Panc1 (cell line): Measurements from ENCODE around the gene RASA3. TPM values are rescaled to one million over a fixed set of nuclear protein-coding genes. Genes with fewer than 3 reads are reported as not detected.

Source experiments
- ATAC-seq: fragments of 200-7000 bp; cut with Tn5 transposase; 2 replicates; pipeline ENCODE4 v1.9.1; 2020; ENCODE audit warnings: mild to moderate bottlenecking, moderate library complexity
- BruUV-seq: library from RNA; stranded (reverse); fragments of 400-500 nt; replicated peaks from 2 replicates; lab custom pipeline; 2021; lab: Mats Ljungman, UMichigan
- CTCF ChIA-PET: fragments of 300-600 bp; sonication (Branson Sonifier 250); formaldehyde crosslinking; loops from one replicate; lab custom pipeline; 2022; ENCODE audit warnings: antibody characterized with exemption; lab: Charles Lee
- POLR2A ChIA-PET: fragments of 300-600 bp; sonication (Branson Sonifier 250); formaldehyde crosslinking; loops from one replicate; lab custom pipeline; 2022; ENCODE audit warnings: antibody characterized with exemption; lab: Charles Lee
- DNase-seq: peaks from one replicate; pipeline ENCODE4 v3.0.0-alpha.2; 2010; ENCODE audit warnings: low read depth, low spot score
- H3K27ac ChIP-seq: 2 replicates; pipeline ENCODE4 v1.5.1; 2011; ENCODE audit warnings: mild to moderate bottlenecking, low read length, inconsistent platforms
- H3K27me3 ChIP-seq: fragments of 200-500 bp; sonication (Bioruptor generic); 2 replicates; pipeline ENCODE4 v1.6.0; 2014; ENCODE audit warnings: low read length, inconsistent platforms; ENCODE audit not compliant: control insufficient read depth, insufficient read depth
- H3K36me3 ChIP-seq: fragments of 200-500 bp; sonication (Bioruptor generic); 2 replicates; pipeline ENCODE4 v1.5.1; 2014; ENCODE audit warnings: inconsistent platforms, mild to moderate bottlenecking, low read length, moderate library complexity; ENCODE audit not compliant: control insufficient read depth, insufficient read depth
- H3K4me1 ChIP-seq: 2 replicates; pipeline ENCODE4 v1.5.1; 2011; ENCODE audit warnings: inconsistent platforms, mild to moderate bottlenecking, low read length, moderate library complexity; ENCODE audit not compliant: control insufficient read depth, insufficient read depth
- H3K4me3 ChIP-seq, 2 experiments: 2 replicates each; pipeline ENCODE4 v1.5.1; 2011 to 2012; ENCODE audit warnings: low read depth in 2 of 2, low read length in 2 of 2, mild to moderate bottlenecking in 2 of 2, inconsistent platforms in 1 of 2, moderate library complexity in 1 of 2
- H3K9me3 ChIP-seq: fragments of 200-500 bp; sonication (Bioruptor generic); 2 replicates; pipeline ENCODE4 v1.5.1; 2014; ENCODE audit warnings: low read depth, mild to moderate bottlenecking, inconsistent platforms, low read length, moderate library complexity; ENCODE audit not compliant: control insufficient read depth, insufficient read depth
- POLR2AphosphoS5 ChIP-seq: IDR thresholded peaks from 2 replicates; pipeline ENCODE4 v1.6.1; 2012; ENCODE audit warnings: mild to moderate bottlenecking, low read depth, low read length, moderate library complexity
- SIN3A ChIP-seq: IDR thresholded peaks from 2 replicates; pipeline ENCODE4 v1.6.1; 2012; ENCODE audit warnings: low read depth, mild to moderate bottlenecking, low read length, moderate library complexity, borderline replicate concordance; ENCODE audit not compliant: insufficient read depth
- TCF7L2 ChIP-seq: IDR thresholded peaks from 2 replicates; pipeline ENCODE4 v1.6.1; 2011; ENCODE audit warnings: mild to moderate bottlenecking, low read depth, low read length, inconsistent platforms
- in situ Hi-C: cut with HindIII; loops from 2 replicates; pipeline ENCODE4 v1.10.0; 2016; ENCODE audit warnings: low sequenced_read_pairs, low pct_unique_long_range_greater_than_20kb
- intact Hi-C: fragments of 100-400 bp; cut with micrococcal nuclease; formaldehyde crosslinking; loops from one replicate; pipeline ENCODE4 v1.10.0; 2022; ENCODE audit not compliant: unreplicated experiment
- total RNA-seq: library from RNA; stranded (reverse); gene quantifications from one replicate; pipeline ENCODE4 v1.2.1, GENCODE V29; 2021; ENCODE audit not compliant: unreplicated experiment
- TF ChIP-seq, protein P1 (sequence below): fragments of 450-650 bp; IDR thresholded peaks from 2 replicates; pipeline ENCODE4 v1.5.1; 2017; ENCODE audit warnings: mild to moderate bottlenecking
- TF ChIP-seq, protein P2 (sequence below), 2 experiments: IDR thresholded peaks; 2 replicates each; pipeline ENCODE4 v1.6.1; 2011 to 2012; ENCODE audit warnings: low read depth in 2 of 2, control low read depth in 1 of 2, low read length in 1 of 2, mild to moderate bottlenecking in 1 of 2, moderate library complexity in 1 of 2; ENCODE audit not compliant: insufficient read depth in 1 of 2

Gene RASA3
- total RNA-seq, 1 experiment from 2014 or later, result 33.7 TPM

DNA sequence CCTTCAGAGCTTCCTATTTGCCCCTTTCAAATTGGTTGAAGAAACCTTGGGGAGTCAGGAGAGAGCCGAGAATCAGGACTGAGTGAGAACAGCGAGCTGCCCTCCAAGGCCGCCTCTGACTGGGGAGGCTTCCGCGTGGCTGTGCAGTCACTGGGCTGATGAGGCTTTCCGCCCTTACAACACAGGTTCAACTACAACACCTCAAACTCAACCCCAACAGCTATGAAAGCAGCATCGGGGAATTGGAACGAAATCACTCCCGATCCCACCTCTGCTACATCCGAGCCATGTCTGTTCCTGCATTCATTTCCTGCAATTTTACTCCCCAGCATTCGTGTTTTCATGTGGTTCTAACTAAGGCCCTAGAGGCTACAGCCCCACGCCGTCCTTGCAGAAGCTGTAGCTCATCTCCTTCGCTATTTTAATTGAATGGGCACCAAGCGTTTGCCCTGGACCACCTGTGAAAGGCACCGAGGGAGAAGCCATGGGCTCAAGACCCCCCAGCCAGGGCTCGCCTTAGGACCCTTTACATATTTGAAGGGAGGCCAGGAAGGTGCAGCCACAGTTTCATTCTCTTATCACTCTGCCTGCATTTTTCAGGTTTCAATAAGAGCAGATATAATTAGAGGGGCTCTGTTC is 12.3 kb upstream of the RASA3 start:
- Histone ChIP-seq H3K4me3 (no peak overlapping the region), H3K4me1 (peaks cover 4% of the 10 kb centered on the region), H3K9me3 (no peaks in the 10 kb centered on the region), H3K27me3 (no peaks in the 10 kb centered on the region), H3K27ac (no peak overlapping the region), H3K36me3 (no peaks in the 10 kb centered on the region)
- in situ Hi-C loops (no loop called here), intact Hi-C loops (no loop called here)
- no peak for ATAC-seq
- ChIA-PET CTCF (interaction anchor here (0.6 kb wide), 1 partner anchor 12 kb away, joined by 8 read pairs; no protein-coding TSS in a partner anchor), POLR2A (no interaction called here)
- no peak for DNase-seq
- TF ChIP-seq SIN3A (no peak), POLR2AphosphoS5 (no peak), TCF7L2 (no peak)
- TF ChIP-seq, protein P1, sequence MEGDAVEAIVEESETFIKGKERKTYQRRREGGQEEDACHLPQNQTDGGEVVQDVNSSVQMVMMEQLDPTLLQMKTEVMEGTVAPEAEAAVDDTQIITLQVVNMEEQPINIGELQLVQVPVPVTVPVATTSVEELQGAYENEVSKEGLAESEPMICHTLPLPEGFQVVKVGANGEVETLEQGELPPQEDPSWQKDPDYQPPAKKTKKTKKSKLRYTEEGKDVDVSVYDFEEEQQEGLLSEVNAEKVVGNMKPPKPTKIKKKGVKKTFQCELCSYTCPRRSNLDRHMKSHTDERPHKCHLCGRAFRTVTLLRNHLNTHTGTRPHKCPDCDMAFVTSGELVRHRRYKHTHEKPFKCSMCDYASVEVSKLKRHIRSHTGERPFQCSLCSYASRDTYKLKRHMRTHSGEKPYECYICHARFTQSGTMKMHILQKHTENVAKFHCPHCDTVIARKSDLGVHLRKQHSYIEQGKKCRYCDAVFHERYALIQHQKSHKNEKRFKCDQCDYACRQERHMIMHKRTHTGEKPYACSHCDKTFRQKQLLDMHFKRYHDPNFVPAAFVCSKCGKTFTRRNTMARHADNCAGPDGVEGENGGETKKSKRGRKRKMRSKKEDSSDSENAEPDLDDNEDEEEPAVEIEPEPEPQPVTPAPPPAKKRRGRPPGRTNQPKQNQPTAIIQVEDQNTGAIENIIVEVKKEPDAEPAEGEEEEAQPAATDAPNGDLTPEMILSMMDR, result no peak
- TF ChIP-seq, protein P2, sequence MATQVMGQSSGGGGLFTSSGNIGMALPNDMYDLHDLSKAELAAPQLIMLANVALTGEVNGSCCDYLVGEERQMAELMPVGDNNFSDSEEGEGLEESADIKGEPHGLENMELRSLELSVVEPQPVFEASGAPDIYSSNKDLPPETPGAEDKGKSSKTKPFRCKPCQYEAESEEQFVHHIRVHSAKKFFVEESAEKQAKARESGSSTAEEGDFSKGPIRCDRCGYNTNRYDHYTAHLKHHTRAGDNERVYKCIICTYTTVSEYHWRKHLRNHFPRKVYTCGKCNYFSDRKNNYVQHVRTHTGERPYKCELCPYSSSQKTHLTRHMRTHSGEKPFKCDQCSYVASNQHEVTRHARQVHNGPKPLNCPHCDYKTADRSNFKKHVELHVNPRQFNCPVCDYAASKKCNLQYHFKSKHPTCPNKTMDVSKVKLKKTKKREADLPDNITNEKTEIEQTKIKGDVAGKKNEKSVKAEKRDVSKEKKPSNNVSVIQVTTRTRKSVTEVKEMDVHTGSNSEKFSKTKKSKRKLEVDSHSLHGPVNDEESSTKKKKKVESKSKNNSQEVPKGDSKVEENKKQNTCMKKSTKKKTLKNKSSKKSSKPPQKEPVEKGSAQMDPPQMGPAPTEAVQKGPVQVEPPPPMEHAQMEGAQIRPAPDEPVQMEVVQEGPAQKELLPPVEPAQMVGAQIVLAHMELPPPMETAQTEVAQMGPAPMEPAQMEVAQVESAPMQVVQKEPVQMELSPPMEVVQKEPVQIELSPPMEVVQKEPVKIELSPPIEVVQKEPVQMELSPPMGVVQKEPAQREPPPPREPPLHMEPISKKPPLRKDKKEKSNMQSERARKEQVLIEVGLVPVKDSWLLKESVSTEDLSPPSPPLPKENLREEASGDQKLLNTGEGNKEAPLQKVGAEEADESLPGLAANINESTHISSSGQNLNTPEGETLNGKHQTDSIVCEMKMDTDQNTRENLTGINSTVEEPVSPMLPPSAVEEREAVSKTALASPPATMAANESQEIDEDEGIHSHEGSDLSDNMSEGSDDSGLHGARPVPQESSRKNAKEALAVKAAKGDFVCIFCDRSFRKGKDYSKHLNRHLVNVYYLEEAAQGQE (IDR thresholded peaks at IDR 0.05; ENCODE audit: insufficient read depth in 1 of 2, low read depth in 2 of 2, low read length in 1 of 2), result no peak
- no TSS peak for BruUV-seq

DNA sequence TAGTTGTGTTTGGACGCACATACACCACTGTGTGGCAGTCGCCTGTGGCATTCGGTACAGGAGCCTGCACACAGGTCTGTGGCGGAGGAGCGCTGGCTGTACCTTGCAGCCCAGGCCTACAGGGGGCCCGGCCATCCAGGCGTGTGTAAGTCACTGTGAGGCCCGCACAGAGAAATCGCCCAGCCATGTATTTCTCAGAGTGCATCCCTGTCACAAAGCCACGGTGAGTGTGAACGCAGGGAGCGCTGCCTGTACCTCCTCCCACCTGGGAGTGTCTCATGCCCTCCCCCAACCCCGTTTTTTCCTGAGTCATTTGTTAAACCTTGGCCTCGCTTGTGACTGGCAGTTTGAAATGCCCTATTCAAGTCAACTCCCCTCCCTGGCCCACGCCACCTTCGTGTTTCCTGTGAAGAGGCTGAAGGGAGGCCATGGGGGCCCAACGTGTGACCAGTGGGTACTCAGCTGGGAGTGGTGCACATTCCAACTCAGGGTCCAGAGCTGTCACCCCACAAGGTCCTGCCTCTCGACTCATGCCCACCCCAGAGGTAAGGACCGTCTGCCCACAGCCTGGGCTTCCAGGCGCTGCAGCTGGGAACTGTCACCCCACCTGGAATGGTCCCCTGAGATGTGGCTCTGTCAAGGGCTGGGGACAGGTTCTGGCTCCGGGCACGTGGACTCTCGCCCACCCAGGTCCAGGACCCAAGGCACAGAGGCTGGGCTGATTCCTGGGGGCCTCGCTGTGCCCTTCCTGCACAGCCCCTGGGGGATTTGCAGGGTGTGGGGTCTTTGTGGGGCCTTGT is 11.6 kb upstream of the RASA3 start:
- DNase-seq, result no peak
- CTCF ChIA-PET, result interaction anchor here (0.6 kb wide), 1 partner anchor 13 kb away, joined by 8 read pairs; no protein-coding TSS in a partner anchor
- TF ChIP-seq, protein P1, result peak; percentile 62
- no peak for TF ChIP-seq POLR2AphosphoS5
- POLR2A ChIA-PET, result no interaction called here
- intact Hi-C loops, result no loop called here
- H3K4me3 ChIP-seq, result no peak overlapping the region
- no TSS peak for BruUV-seq
- in situ Hi-C loops, result no loop called here
- H3K27ac ChIP-seq, result peak overlapping the region; percentile 12; the same call in 1 of the 2 replicates
- peaks cover 4% of the 10 kb centered on the region for H3K4me1 ChIP-seq
- peak; percentile 93 for ATAC-seq
- H3K36me3 ChIP-seq, result no peaks in the 10 kb centered on the region
- no peaks in the 10 kb centered on the region for H3K27me3 ChIP-seq
- no peaks in the 10 kb centered on the region for H3K9me3 ChIP-seq
